Uterus (tissue), 2 donors: ENCODE results near the gene NACC2.

Experiments used
- CTCF ChIP-seq, 4 experiments: fragments of 200-600 bp in 2 of 4; fragments of 450-650 bp in 2 of 4; sonication (generic) in 2 of 4; IDR thresholded peaks; one replicate each; pipeline ENCODE4 v1.5.1; 2016 to 2019; ENCODE audit warnings: antibody characterized with exemption in 4 of 4, mild to moderate bottlenecking in 2 of 4, moderate library complexity in 1 of 4
- POLR2A ChIP-seq, 2 donors: fragments of 450-650 bp; IDR thresholded peaks; one replicate each; pipeline ENCODE4 v1.6.1; 2016; ENCODE audit warnings: antibody characterized with exemption in 2 of 2, mild to moderate bottlenecking in 1 of 2, moderate library complexity in 1 of 2

DNA sequence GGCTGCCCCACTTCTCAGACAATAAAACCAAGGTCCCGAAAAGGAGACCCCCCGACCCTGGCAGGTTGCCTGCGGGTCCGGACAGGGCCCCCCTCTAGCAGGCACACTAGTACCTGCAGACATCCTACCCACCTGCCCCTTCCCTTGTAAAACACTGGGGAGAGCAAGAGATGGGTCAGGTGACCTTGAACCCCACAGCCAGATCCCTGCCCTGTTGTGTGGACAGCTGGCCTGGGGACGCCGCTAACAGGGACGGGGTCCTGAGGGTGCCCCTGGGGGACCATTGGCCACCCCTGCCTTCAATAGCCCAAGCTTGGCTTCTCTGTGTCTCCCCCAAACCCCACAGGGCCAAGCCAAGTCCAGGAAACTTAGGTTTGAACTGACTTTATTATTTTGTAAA, 88.9 kb downstream of the NACC2 start:
- no peak for TF ChIP-seq CTCF (IDR thresholded peaks at IDR 0.05)
- TF ChIP-seq POLR2A (IDR thresholded peaks at IDR 0.05), result no peak
